Mucosa of stomach (tissue), 1 donor: Measurements from ENCODE around the gene CFC1.
"Not testable (repeated sequence)": the region's sequence is repeated elsewhere in the genome, so short reads cannot be mapped to it uniquely, and the experiment has no call there.

Source experiments
- H3K27me3 ChIP-seq: one replicate; pipeline ENCODE4 v1.7.0; 2013; ENCODE audit warnings: mild to moderate bottlenecking, low read length; ENCODE audit not compliant: control insufficient read depth, insufficient read depth
- H3K36me3 ChIP-seq: one replicate; pipeline ENCODE4 v1.7.0; 2013; ENCODE audit warnings: low read length; ENCODE audit not compliant: control insufficient read depth, insufficient read depth
- H3K4me1 ChIP-seq: one replicate; pipeline ENCODE4 v1.7.0; 2013; ENCODE audit warnings: mild to moderate bottlenecking, low read length; ENCODE audit not compliant: control insufficient read depth, insufficient read depth
- H3K4me3 ChIP-seq: one replicate; pipeline ENCODE4 v1.7.0; 2013; ENCODE audit warnings: low read length
- H3K9ac ChIP-seq: one replicate; pipeline ENCODE4 v1.7.0; 2013; ENCODE audit warnings: mild to moderate bottlenecking, low read length, moderate library complexity
- H3K9me3 ChIP-seq: one replicate; pipeline ENCODE4 v1.7.0; 2013; ENCODE audit warnings: mild to moderate bottlenecking, low read length, moderate library complexity; ENCODE audit not compliant: control insufficient read depth
- donor health status: Pancreatic carcinoma.

The CFC1 gene

DNA sequence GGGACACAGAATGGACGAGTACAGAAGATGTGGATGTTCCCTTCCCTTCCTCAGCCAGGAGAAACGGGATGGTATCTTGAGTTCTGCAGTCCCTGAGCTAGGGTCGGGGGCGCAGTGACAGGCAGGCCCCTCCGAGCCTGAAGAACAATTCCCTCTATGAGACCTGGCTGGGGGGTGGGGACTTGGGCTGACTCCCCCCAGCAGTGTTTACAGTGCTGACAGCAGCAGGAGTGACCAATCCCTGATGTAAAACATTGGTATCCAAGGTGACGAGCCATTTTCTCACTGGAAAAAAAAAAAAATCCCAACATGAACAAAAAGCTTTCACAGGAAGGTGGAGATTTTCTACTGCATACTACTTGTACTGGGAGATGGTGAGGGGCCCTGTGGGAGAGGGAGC lies at the start of gene CFC1:
Gene CFC1, minus strand, starts transcription at position 183 of the 400 bp plus-strand sequence. CDS start 288 bp downstream, outside the sequence.
- H3K9ac ChIP-seq, H3K27me3 ChIP-seq, H3K36me3 ChIP-seq, H3K4me1 ChIP-seq, H3K4me3 ChIP-seq, H3K9me3 ChIP-seq: not testable (repeated sequence)

DNA sequence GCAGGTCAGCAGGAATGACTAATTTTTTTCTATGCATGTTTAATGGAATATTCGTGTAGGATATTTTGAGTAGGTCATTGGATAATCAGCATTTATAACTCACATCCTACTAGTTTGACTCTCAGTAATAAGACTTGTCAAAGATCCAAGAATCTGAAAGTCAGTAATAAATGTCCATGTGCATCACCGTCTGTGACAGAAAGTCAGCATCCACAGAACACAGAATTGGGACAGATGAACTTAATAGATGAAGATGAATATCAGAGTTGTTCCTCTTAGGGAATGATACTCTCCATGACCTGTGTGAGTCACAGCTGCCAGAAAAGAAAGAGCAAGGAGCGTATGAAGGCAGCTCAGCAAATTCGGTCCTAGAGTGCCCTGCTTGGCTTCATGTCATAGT lies 42.3 kb upstream of the CFC1 start:
- not testable (repeated sequence) for H3K9ac ChIP-seq, H3K4me3 ChIP-seq, H3K36me3 ChIP-seq, H3K9me3 ChIP-seq, H3K27me3 ChIP-seq, H3K4me1 ChIP-seq

DNA sequence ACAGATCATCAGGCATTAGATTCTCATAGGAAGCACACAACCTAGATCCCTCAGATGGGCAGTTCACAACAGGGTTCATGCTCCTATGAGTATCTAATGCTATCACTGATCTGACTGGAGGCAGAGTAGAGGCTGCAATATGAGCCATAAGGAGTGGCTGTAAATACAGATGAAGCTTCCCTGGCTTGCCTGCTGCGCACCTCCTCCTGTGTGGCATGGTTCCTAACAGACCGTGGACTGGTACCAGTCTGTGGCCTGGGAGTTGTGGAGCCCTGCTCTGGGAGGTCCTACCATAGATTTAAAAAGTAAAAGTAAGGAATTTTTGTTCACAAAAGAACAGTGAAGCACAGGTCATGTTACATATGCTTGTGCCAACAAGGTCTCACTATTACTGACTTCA lies 39.6 kb upstream of the CFC1 start:
- not testable (repeated sequence) for H3K4me1 ChIP-seq, H3K9ac ChIP-seq, H3K4me3 ChIP-seq, H3K9me3 ChIP-seq, H3K36me3 ChIP-seq, H3K27me3 ChIP-seq

DNA sequence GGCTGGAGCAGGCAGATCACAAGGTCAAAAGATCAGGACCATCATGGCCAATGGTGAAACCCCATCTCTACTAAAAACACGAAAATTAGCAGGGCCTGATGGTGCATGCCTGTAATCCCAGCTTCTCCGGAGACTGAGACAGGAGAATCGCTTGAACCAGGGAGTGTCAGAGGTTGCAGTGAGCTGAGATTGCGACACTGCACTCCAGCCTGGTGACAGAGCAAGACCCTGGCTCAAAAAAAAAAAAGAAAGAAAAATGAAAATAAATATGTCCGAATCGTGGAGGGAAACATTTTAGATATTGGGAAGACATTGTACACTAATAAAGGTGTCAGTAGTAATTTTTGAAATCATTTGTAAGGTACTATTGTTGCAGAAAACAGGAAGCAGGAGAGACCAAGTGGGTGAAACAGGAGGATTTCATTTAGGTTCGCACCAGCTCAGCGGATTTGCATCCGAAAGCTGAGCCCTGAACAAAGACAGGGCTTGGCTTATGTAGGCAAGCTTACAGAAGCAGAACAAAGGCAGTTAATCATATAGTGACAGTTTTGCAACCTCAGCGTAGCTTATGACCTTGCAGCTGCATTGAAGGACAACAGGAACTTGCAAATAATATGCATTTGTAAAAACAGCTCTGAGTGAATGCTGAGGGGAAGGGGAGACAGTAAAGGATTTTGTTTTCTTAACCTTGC lies 29.6 kb upstream of the CFC1 start:
- H3K27me3 ChIP-seq, H3K4me3 ChIP-seq, H3K4me1 ChIP-seq, H3K36me3 ChIP-seq, H3K9ac ChIP-seq, H3K9me3 ChIP-seq: not testable (repeated sequence)

GRCh38 chr2:130611140-130611539 lies 11.8 kb upstream of the CFC1 start, which contains the start of gene POTEJ:
POTEJ (plus strand) TSS chr2:130611440; CDS start chr2:130611533, 93 bp downstream.
- not testable (repeated sequence) for H3K9me3 ChIP-seq, H3K9ac ChIP-seq, H3K27me3 ChIP-seq, H3K4me1 ChIP-seq, H3K36me3 ChIP-seq, H3K4me3 ChIP-seq

GRCh38 chr2:130610486-130610885 lies 11.1 kb upstream of the CFC1 start:
- H3K9me3 ChIP-seq, H3K4me3 ChIP-seq, H3K4me1 ChIP-seq, H3K9ac ChIP-seq, H3K36me3 ChIP-seq, H3K27me3 ChIP-seq: not testable (repeated sequence)

DNA sequence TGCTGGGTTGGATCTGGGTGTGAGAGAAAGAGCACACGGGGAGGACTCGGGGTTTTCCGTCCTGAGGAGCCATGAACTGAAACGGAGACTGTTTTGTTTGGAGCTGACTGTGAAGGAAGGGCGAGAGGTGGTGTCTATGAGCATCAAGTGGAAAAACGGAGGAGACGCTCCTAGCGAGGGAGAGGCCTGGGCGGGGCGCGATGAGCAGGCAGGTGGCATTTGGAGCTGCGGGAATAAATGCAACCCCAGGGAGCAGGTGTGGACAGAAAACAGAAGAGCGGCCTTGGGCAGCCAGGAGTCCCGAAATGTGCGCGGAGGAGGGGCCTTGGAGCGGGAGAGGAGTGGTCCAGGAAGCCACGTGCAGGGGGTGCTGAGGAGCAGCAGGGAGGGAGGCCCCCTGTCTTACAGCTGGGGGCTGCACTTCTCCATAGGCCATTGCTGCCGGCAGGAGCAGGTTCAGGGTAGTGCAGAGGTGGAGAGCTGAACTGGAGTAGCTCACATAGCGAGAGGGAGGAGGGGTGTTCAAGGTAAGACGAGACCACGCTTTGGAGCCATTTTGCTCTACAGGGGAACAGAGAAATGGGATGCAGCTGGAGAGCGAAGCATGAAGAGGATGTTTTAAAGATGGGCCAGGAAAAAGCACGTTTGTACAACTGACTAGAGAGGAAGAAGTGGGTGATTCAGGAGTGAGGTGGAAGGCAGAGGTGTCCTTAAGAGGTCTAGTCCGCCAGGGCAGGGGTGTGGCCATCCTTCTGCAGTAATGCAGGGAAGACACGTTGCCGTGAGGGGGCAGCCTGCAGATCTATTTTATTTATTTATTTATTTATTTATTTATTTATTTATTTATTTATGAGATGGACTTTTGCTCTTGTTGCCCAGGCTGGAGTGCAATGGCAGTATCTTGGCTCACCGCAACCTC lies 9.9 kb upstream of the CFC1 start:
- not testable (repeated sequence) for H3K36me3 ChIP-seq, H3K4me3 ChIP-seq, H3K9ac ChIP-seq, H3K4me1 ChIP-seq, H3K27me3 ChIP-seq, H3K9me3 ChIP-seq

DNA sequence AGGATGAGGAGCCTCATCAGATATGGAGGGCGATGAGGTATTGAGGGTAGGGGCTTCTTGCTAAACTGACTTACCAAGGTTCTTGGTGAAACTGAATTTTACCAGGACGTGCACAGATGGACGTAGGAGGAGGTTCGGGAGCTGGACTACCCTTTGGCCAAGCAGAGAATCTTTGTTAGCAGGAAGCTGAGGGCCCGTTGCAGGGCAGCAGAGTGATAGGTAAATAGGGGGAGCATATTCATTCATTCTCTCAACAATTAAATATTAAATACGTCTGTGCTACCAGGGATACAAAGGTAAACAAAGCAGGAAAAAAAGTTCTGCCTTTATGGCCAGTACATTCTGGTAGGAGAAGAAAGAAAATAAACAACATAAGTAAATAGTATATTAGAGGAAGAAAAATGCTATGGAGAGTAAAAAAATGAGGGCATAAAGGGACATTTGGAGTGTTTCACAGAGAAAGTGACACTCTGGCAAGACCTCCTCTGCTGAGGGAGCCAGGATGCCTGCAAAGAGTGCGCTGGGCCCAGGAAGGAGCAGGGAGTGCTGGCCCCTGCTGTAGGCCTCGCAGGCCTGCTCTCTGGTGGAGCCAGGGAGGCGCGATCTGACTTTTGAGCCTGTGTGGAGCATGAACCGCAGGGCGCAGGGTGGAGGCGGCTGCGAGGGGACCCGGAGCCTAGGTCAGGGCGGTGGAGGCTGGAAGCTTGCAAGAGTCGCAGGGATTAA lies 9.1 kb upstream of the CFC1 start:
- not testable (repeated sequence) for H3K9me3 ChIP-seq, H3K9ac ChIP-seq, H3K4me1 ChIP-seq, H3K4me3 ChIP-seq, H3K27me3 ChIP-seq, H3K36me3 ChIP-seq

- H3K4me3 ChIP-seq, H3K4me1 ChIP-seq, H3K9ac ChIP-seq, H3K9me3 ChIP-seq, H3K36me3 ChIP-seq, H3K27me3 ChIP-seq: not testable (repeated sequence)
Measured at GRCh38 chr2:130601648-130602302, 2.4 kb upstream of the CFC1 start.

GRCh38 chr2:130599926-130600325 lies 551 bp upstream of the CFC1 start:
- not testable (repeated sequence) for H3K27me3 ChIP-seq, H3K36me3 ChIP-seq, H3K4me1 ChIP-seq, H3K9me3 ChIP-seq, H3K9ac ChIP-seq, H3K4me3 ChIP-seq

- H3K27me3 ChIP-seq, H3K9me3 ChIP-seq, H3K36me3 ChIP-seq, H3K9ac ChIP-seq, H3K4me3 ChIP-seq, H3K4me1 ChIP-seq: not testable (repeated sequence)
Measured at GRCh38 chr2:130598463-130598862, 912 bp downstream of the CFC1 start.

GRCh38 chr2:130597994-130598393 lies 1.4 kb downstream of the CFC1 start:
- not testable (repeated sequence) for H3K9me3 ChIP-seq, H3K4me3 ChIP-seq, H3K9ac ChIP-seq, H3K27me3 ChIP-seq, H3K36me3 ChIP-seq, H3K4me1 ChIP-seq
